MM.1S (cell line): ENCODE measurements around the gene SPNS2.

Experiments used
- DNase-seq: peaks from one replicate; pipeline ENCODE4 v3.0.0-alpha.2; 2015
- H2AFZ ChIP-seq: fragments of 300-600 bp; sonication (generic); 2 replicates; pipeline ENCODE4 v1.6.0; 2016; ENCODE audit warnings: antibody characterized with exemption, low read length
- H3F3A ChIP-seq: fragments of 300-600 bp; sonication (generic); 2 replicates; pipeline ENCODE4 v1.6.1; 2016; ENCODE audit warnings: mild to moderate bottlenecking, antibody characterized with exemption, low read length, moderate library complexity, mixed read lengths; ENCODE audit not compliant: insufficient read depth
- H3K27ac ChIP-seq: fragments of 300-600 bp; sonication (generic); 2 replicates; pipeline ENCODE4 v1.5.1; 2016; ENCODE audit warnings: mild to moderate bottlenecking, low read length
- H3K27me3 ChIP-seq: fragments of 300-600 bp; sonication (generic); replicated peaks from 2 replicates; pipeline ENCODE4 v1.6.0; 2016; ENCODE audit warnings: low read length; ENCODE audit not compliant: insufficient read depth
- H3K36me3 ChIP-seq: fragments of 300-600 bp; sonication (generic); replicated peaks from 2 replicates; pipeline ENCODE4 v1.6.1; 2016; ENCODE audit warnings: mild to moderate bottlenecking, low read length, mixed read lengths; ENCODE audit not compliant: insufficient read depth
- H3K4me1 ChIP-seq: fragments of 300-600 bp; sonication (generic); 2 replicates; pipeline ENCODE4 v1.6.1; 2016; ENCODE audit warnings: low read length, mixed read lengths
- H3K4me2 ChIP-seq: fragments of 300-600 bp; sonication (generic); 2 replicates; pipeline ENCODE4 v1.6.0; 2016; ENCODE audit warnings: low read depth, low read length
- H3K4me3 ChIP-seq: fragments of 300-600 bp; sonication (generic); 2 replicates; pipeline ENCODE4 v1.5.1; 2016; ENCODE audit warnings: low read length, mixed read lengths
- H3K79me2 ChIP-seq: fragments of 300-600 bp; sonication (generic); 2 replicates; pipeline ENCODE4 v1.6.1; 2016; ENCODE audit warnings: mixed run types, low read length, mixed read lengths
- H3K9ac ChIP-seq: fragments of 300-600 bp; sonication (generic); 2 replicates; pipeline ENCODE4 v1.6.1; 2016; ENCODE audit warnings: low read length, mixed read lengths
- H3K9me2 ChIP-seq: fragments of 300-600 bp; sonication (generic); replicated peaks from 2 replicates; pipeline ENCODE4 v1.6.1; 2016; ENCODE audit warnings: mild to moderate bottlenecking, low read length, mixed read lengths; ENCODE audit not compliant: insufficient read depth
- H3K9me3 ChIP-seq: fragments of 300-600 bp; sonication (generic); replicated peaks from 2 replicates; pipeline ENCODE4 v1.6.1; 2016; ENCODE audit warnings: mild to moderate bottlenecking, low read length, mixed read lengths; ENCODE audit not compliant: insufficient read depth
- H4K20me1 ChIP-seq: fragments of 300-600 bp; sonication (generic); 2 replicates; pipeline ENCODE4 v1.6.1; 2016; ENCODE audit warnings: mild to moderate bottlenecking, low read length, moderate library complexity, mixed read lengths; ENCODE audit not compliant: insufficient read depth
- EZH2 ChIP-seq: fragments of 300-600 bp; sonication (generic); optimal IDR thresholded peaks from 2 replicates; pipeline ENCODE3; 2017; ENCODE audit warnings: low read depth, mild to moderate bottlenecking, antibody characterized with exemption, low read length, mixed read lengths
- EZH2phosphoT487 ChIP-seq: fragments of 300-600 bp; sonication (generic); IDR thresholded peaks from 2 replicates; pipeline ENCODE4 v1.6.1; 2018; ENCODE audit warnings: antibody characterized with exemption, low read length
- TF ChIP-seq, protein P1 (sequence below): fragments of 300-600 bp; sonication (generic); IDR thresholded peaks from 2 replicates; pipeline ENCODE4 v1.5.1; 2016; ENCODE audit warnings: antibody characterized with exemption, low read length, mixed read lengths

SPNS2 gene

DNA sequence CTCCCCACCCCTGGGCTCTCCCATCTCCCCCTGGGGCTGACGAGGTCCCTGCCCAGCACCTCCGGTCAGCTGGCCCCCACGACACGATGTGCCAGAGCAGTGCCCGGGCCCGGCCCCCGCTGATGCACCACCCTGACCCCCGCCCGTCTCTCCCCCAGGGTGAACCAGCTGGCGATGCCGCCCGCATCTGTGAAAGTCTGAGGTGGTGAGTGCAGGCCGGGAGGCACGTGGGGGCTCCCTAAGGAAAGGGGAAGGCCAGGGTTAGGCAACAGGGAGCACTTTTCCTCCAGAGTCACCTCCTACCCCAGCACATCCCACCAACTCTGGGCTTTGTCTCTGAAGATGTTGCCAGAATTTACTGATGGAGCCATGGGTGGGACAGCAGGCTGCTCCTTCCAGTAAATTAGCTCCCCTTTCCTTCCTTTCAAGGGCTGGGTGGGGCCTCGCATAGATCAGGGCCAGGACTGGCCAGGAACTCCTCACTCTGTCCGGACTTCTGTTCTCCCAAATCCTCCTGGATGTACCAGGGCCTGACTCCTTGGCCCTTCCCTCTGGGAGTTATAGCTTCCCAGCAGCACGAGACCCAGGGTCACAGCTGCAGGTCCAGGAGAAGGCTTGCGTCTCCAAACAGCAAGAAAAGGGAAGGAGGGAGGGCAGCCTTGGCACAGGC, 38.2 kb downstream of the SPNS2 start:
- H3K79me2 ChIP-seq: no peaks in the 10 kb centered on the region
- no peaks in the 10 kb centered on the region for H3K36me3 ChIP-seq
- no peaks in the 10 kb centered on the region; the same call in 1 of the 2 replicates for H3F3A ChIP-seq
- TF ChIP-seq EZH2 (no peak), EZH2phosphoT487 (no peak)
- TF ChIP-seq, protein P1, sequence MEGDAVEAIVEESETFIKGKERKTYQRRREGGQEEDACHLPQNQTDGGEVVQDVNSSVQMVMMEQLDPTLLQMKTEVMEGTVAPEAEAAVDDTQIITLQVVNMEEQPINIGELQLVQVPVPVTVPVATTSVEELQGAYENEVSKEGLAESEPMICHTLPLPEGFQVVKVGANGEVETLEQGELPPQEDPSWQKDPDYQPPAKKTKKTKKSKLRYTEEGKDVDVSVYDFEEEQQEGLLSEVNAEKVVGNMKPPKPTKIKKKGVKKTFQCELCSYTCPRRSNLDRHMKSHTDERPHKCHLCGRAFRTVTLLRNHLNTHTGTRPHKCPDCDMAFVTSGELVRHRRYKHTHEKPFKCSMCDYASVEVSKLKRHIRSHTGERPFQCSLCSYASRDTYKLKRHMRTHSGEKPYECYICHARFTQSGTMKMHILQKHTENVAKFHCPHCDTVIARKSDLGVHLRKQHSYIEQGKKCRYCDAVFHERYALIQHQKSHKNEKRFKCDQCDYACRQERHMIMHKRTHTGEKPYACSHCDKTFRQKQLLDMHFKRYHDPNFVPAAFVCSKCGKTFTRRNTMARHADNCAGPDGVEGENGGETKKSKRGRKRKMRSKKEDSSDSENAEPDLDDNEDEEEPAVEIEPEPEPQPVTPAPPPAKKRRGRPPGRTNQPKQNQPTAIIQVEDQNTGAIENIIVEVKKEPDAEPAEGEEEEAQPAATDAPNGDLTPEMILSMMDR: no peak
- H2AFZ ChIP-seq: no peak overlapping the region
- H3K9me2 ChIP-seq: no peaks in the 10 kb centered on the region
- no peak for DNase-seq
- no peak overlapping the region for H3K4me2 ChIP-seq
- H3K9ac ChIP-seq: no peak overlapping the region
- no peaks in the 10 kb centered on the region for H3K9me3 ChIP-seq
- no peaks in the 10 kb centered on the region for H4K20me1 ChIP-seq
- H3K4me3 ChIP-seq: no peak overlapping the region
- no peaks in the 10 kb centered on the region for H3K4me1 ChIP-seq
- H3K27me3 ChIP-seq: no peaks in the 10 kb centered on the region
- H3K27ac ChIP-seq: no peak overlapping the region

DNA sequence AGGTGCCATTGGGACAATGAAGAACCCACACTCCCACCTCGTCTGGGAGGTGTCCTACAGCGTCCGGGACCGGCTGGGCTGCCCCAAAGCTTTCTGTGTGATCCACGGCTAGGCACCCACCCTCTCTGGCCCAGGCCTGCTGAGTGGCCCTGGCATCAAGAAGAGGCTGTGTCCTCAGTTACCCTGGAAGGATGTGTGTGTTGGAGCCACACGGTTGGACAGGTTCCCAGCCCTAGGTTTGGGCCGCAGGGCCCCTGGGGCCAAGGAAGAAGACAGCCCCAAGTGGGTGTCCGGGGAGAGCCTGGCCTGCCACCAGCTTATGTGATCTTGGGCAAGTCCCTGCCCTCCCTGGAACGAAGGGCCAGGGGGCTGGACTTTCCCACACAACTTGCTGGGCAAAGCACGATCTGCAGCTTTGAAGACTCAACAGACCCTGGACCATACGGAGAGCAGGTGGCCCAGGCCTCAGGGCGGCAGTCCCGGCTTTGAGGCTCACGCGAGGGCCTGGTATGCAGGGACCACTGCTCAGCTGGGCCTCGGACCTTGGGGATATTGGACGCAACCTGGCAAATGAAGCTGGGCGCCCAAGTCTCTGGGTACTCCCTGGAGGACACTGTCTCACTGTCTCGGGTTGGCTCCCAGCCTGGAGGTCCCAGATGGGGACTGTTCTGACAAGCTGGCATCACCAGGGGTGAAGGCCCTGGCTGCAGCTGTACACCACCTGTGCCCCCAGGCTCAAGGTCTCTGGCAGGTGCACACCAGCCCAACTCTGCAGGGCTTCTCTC, 39.0 kb downstream of the SPNS2 start:
- Histone ChIP-seq H4K20me1 (no peaks in the 10 kb centered on the region), H3K4me1 (no peaks in the 10 kb centered on the region), H3K9ac (no peak overlapping the region), H3K27me3 (no peaks in the 10 kb centered on the region), H3K79me2 (no peaks in the 10 kb centered on the region), H3K4me2 (no peak overlapping the region), H3K4me3 (no peak overlapping the region), H3F3A (no peaks in the 10 kb centered on the region; the same call in 1 of the 2 replicates), H3K36me3 (no peaks in the 10 kb centered on the region), H3K9me3 (no peaks in the 10 kb centered on the region), H3K27ac (no peak overlapping the region), H2AFZ (no peak overlapping the region), H3K9me2 (no peaks in the 10 kb centered on the region)
- TF ChIP-seq, protein P1: no peak
- no peak for TF ChIP-seq EZH2
- TF ChIP-seq EZH2phosphoT487: no peak
- DNase-seq: no peak

DNA sequence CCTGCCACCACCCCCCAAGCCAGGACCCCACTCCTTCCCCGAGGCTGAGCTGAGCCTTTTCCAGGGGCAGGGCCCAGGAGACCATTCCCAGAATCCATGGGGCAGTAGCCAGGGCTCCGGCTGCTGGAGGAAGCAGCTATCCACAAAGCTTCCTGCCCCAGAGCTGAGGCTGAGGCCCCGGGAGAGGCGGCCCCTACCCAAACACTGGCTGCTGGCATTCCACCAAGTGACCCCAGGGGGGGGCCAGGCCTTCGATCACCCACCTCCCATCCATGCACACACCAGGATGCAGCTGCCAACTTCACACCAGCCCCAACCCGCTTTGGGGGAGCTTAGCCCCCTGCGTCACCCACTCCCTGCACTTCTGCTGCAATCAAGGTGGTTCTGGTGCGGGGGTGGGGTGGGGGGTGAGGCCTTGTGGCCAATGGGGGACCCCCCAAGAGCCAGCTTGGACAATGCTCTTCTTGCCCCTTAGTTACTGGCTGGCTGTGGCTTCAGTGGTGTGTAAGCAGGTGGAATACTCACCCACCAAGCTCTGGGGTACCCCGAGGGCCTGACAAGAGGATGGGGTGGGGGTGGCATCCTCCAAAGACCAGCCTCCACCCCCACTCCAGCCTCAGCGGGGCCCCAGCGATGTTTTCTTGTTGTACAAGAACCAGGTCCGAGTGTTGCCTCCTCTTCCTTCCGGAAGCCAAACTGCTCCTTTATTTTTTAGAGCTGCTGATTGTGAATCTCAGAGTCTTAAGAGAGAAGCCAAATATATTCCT, 39.7 kb downstream of the SPNS2 start:
- Histone ChIP-seq H3K4me2 (no peak overlapping the region), H3K27me3 (no peaks in the 10 kb centered on the region), H3K4me1 (no peaks in the 10 kb centered on the region), H3F3A (no peaks in the 10 kb centered on the region; the same call in 1 of the 2 replicates), H2AFZ (no peak overlapping the region), H3K9me3 (no peaks in the 10 kb centered on the region), H3K36me3 (no peaks in the 10 kb centered on the region), H3K79me2 (no peaks in the 10 kb centered on the region), H3K27ac (no peak overlapping the region), H4K20me1 (no peaks in the 10 kb centered on the region), H3K9ac (no peak overlapping the region), H3K9me2 (no peaks in the 10 kb centered on the region), H3K4me3 (no peak overlapping the region)
- TF ChIP-seq EZH2phosphoT487: no peak
- TF ChIP-seq, protein P1: no peak
- no peak for TF ChIP-seq EZH2
- DNase-seq: no peak
